Glutamatergic neuron (in vitro differentiated cells): ENCODE results near the gene TFPT. TPM values are rescaled to one million over a fixed set of nuclear protein-coding genes. Genes with fewer than 3 reads are reported as not detected.

Experiments
- DNase-seq: peaks from one replicate; pipeline ENCODE4 v3.0.0; 2022
- H3K27ac Mint-ChIP-seq: one replicate; pipeline ENCODE4 v1.8.0; 2020; ENCODE audit warnings: mild to moderate bottlenecking, mixed read lengths, inconsistent platforms; ENCODE audit not compliant: unreplicated experiment
- H3K27me3 Mint-ChIP-seq: one replicate; pipeline ENCODE4 v1.8.0; 2020; ENCODE audit warnings: mild to moderate bottlenecking, moderate library complexity, mixed read lengths, inconsistent platforms; ENCODE audit not compliant: unreplicated experiment
- H3K36me3 Mint-ChIP-seq: one replicate; pipeline ENCODE4 v1.8.0; 2020; ENCODE audit warnings: mild to moderate bottlenecking, mixed read lengths, inconsistent platforms; ENCODE audit not compliant: unreplicated experiment
- H3K4me1 Mint-ChIP-seq: one replicate; pipeline ENCODE4 v1.8.0; 2020; ENCODE audit warnings: mild to moderate bottlenecking, low read depth, mixed read lengths, inconsistent platforms; ENCODE audit not compliant: unreplicated experiment
- H3K4me3 Mint-ChIP-seq: one replicate; pipeline ENCODE4 v1.8.0; 2020; ENCODE audit warnings: mild to moderate bottlenecking, mixed read lengths, inconsistent platforms; ENCODE audit not compliant: unreplicated experiment
- H3K9me3 Mint-ChIP-seq: one replicate; pipeline ENCODE4 v1.8.0; 2020; ENCODE audit warnings: mild to moderate bottlenecking, moderate library complexity, mixed read lengths, inconsistent platforms; ENCODE audit not compliant: unreplicated experiment
- total RNA-seq: library from RNA; stranded (reverse); fragmentation: NEBNext Ultra II Directional; extraction: Animal tissue kit (Norgen Biotek cat#: 25700); gene quantifications from one replicate; pipeline ENCODE4 v1.2.1, GENCODE V29; 2021; ENCODE audit not compliant: unreplicated experiment
- TF ChIP-seq, protein P1 (sequence below): fragments of 200-600 bp; sonication (generic); IDR thresholded peaks from one replicate; pipeline ENCODE4 v1.5.0; 2021; ENCODE audit not compliant: partially characterized antibody, unreplicated experiment

TFPT gene
- total RNA-seq, 1 donor from 2014 or later = 21.9 TPM

DNA sequence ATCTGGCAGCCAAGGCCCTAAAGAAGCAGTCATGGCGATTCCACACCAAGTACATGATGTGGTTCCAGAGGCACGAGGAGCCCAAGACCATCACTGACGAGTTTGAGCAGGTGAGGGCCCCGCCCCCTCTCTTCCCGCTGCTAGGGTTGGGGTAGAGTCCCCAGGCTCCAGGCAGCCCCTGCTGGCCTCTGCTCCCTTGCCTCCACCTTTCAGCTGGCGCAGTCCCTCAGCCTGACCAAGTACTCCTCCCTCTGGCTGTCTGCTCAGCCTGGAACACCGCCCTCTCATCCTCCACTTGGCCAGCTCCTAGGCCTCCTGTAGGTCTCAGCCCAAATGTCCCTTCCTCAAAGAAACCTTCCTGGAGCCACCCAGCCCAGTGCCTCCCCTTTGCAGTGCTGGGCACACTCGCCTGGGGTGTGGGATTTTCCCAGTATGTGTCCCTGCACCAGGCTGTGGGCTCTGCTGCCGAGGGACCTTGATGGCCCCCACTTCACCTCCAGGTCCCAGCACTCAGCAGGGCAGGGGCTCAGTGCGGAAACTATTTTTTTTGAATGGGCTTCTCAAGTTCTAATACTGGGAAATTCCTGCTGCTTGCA is 38.4 kb upstream of the TFPT start:
- H3K36me3 Mint-ChIP-seq = peaks cover 4% of the 10 kb centered on the region
- TF ChIP-seq, protein P1, sequence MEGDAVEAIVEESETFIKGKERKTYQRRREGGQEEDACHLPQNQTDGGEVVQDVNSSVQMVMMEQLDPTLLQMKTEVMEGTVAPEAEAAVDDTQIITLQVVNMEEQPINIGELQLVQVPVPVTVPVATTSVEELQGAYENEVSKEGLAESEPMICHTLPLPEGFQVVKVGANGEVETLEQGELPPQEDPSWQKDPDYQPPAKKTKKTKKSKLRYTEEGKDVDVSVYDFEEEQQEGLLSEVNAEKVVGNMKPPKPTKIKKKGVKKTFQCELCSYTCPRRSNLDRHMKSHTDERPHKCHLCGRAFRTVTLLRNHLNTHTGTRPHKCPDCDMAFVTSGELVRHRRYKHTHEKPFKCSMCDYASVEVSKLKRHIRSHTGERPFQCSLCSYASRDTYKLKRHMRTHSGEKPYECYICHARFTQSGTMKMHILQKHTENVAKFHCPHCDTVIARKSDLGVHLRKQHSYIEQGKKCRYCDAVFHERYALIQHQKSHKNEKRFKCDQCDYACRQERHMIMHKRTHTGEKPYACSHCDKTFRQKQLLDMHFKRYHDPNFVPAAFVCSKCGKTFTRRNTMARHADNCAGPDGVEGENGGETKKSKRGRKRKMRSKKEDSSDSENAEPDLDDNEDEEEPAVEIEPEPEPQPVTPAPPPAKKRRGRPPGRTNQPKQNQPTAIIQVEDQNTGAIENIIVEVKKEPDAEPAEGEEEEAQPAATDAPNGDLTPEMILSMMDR = no peak
- H3K9me3 Mint-ChIP-seq = peaks cover 9% of the 10 kb centered on the region
- no peak for DNase-seq
- no peak overlapping the region for H3K4me3 Mint-ChIP-seq
- peaks cover 7% of the 10 kb centered on the region for H3K27me3 Mint-ChIP-seq
- H3K27ac Mint-ChIP-seq = no peak overlapping the region
- no peaks in the 10 kb centered on the region for H3K4me1 Mint-ChIP-seq

DNA sequence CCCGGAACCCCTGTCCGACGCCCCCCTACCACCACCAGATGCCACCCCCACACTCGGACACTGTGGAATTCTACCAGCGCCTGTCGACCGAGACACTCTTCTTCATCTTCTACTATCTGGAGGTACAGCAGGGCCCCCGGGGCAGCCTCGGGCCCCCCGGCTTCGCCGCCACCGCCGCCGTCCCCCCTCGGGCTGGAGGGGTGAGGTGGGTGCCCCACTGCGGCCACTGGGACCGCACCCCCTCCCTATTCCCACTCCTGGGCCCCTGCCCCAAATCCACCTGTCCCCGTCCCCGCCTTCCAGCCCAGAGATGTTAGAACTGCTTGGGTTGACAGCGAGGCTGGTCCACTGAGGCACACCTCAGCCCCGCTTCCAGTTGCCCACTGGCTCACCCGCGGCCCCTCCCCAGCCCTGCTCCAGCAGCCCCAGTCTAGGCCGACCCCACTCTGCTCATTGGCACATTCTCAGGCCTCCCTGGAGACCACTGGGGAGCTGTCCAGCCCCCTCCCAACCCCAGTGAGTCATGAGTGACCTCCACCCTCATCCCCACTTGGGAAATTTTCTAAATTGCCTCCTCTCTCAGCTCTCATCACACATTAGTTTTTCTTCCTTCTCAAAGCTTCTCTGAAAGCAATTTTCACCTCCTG is 37.5 kb upstream of the TFPT start:
- Mint-ChIP-seq H3K27ac (peak overlapping the region; percentile 52), H3K36me3 (peaks cover 4% of the 10 kb centered on the region), H3K9me3 (peaks cover 10% of the 10 kb centered on the region), H3K4me1 (no peaks in the 10 kb centered on the region), H3K4me3 (no peak overlapping the region), H3K27me3 (peaks cover 6% of the 10 kb centered on the region)
- TF ChIP-seq, protein P1 = no peak
- DNase-seq = no peak

DNA sequence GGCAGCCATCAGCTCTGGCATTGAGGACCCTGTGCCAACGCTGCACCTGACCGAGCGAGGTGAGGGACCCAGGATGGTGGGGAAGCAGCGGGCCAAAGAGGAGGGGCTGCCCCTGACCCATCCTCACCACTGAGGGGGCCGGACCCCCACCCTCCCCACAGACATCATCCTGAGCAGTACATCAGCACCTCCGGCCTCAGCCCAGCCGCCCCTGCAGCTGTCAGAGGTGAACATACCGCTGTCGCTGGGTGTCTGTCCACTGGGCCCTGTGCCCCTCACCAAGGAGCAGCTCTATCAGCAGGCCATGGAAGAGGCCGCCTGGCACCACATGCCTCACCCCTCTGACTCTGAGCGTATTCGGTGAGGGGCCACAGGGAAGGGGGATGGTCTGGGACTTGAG is 36.8 kb upstream of the TFPT start:
- Mint-ChIP-seq H3K9me3 (peaks cover 10% of the 10 kb centered on the region), H3K4me3 (no peak overlapping the region), H3K27me3 (peaks cover 6% of the 10 kb centered on the region), H3K27ac (no peak overlapping the region), H3K4me1 (no peaks in the 10 kb centered on the region), H3K36me3 (peaks cover 4% of the 10 kb centered on the region)
- TF ChIP-seq, protein P1 = no peak
- no peak for DNase-seq

DNA sequence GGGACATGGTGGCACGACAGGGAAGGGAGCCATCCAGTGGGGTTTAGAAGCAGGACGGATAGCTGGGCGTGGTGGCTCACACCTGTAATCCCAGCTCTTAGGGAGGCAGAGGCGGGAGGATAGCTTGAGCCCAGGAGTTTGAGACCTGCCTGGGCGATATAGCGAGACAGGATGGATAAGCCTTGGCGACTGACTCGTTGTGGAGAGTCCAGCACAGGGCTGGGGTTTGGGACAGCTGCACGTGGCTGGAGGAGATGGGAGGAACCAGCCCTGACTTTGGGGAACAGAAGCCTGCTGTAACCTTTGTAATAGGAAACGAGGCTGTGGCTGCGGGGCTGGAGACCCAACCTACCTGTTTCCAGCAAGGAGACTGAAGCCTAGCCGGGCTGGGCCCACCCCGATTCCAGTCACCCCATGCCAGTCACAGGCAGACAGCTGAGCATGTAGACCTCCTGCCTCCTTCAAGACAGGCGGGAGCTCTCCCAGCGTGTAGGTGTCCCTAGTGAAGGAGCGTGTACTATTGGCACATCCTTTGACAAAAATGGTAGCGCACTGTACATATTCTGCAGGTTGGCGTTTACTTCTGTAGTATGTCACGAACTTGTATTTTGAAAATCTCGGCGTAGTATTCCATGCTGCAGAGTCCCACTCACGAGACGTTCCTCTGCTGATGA is 36.0 kb upstream of the TFPT start:
- TF ChIP-seq, protein P1 = no peak
- DNase-seq = no peak
- H3K36me3 Mint-ChIP-seq = peaks cover 4% of the 10 kb centered on the region
- H3K27ac Mint-ChIP-seq = no peak overlapping the region
- no peaks in the 10 kb centered on the region for H3K4me1 Mint-ChIP-seq
- peaks cover 8% of the 10 kb centered on the region for H3K9me3 Mint-ChIP-seq
- peaks cover 6% of the 10 kb centered on the region for H3K27me3 Mint-ChIP-seq
- peak overlapping the region; percentile 2 for H3K4me3 Mint-ChIP-seq
